Endothelial cell (in vitro differentiated cells): ENCODE measurements around the gene RASL10A. TPM values are rescaled to one million over a fixed set of nuclear protein-coding genes. Genes with fewer than 3 reads are reported as not detected.

ENCODE experiments used
- DNase-seq: peaks from one replicate; pipeline ENCODE4 v3.0.0; 2021; ENCODE audit warnings: low spot score
- H3K27ac Mint-ChIP-seq: one replicate; pipeline ENCODE4 v1.8.0; 2021; ENCODE audit warnings: mixed read lengths, inconsistent platforms; ENCODE audit not compliant: unreplicated experiment
- H3K27me3 Mint-ChIP-seq: one replicate; pipeline ENCODE4 v1.8.0; 2021; ENCODE audit warnings: mild to moderate bottlenecking, moderate library complexity, mixed read lengths, inconsistent platforms; ENCODE audit not compliant: unreplicated experiment
- H3K36me3 Mint-ChIP-seq: one replicate; pipeline ENCODE4 v1.8.0; 2021; ENCODE audit warnings: mild to moderate bottlenecking, low read depth, mixed read lengths, inconsistent platforms; ENCODE audit not compliant: unreplicated experiment
- H3K4me1 Mint-ChIP-seq: one replicate; pipeline ENCODE4 v1.8.0; 2021; ENCODE audit warnings: mild to moderate bottlenecking, mixed read lengths, inconsistent platforms; ENCODE audit not compliant: unreplicated experiment
- H3K4me3 Mint-ChIP-seq: one replicate; pipeline ENCODE4 v1.8.0; 2021; ENCODE audit warnings: mild to moderate bottlenecking, mixed read lengths, inconsistent platforms; ENCODE audit not compliant: unreplicated experiment
- H3K9me3 Mint-ChIP-seq: one replicate; pipeline ENCODE4 v1.8.0; 2021; ENCODE audit warnings: mixed read lengths, inconsistent platforms; ENCODE audit not compliant: unreplicated experiment
- total RNA-seq: library from RNA; stranded (reverse); fragmentation: NEBNext Ultra II Directional; extraction: Animal tissue kit (Norgen Biotek cat#: 25700); gene quantifications from one replicate; pipeline ENCODE4 v1.2.1, GENCODE V29; 2021; ENCODE audit not compliant: unreplicated experiment
- TF ChIP-seq, protein P1 (sequence below): fragments of 200-600 bp; sonication (generic); IDR thresholded peaks from one replicate; pipeline ENCODE4 v1.5.0; 2021; ENCODE audit warnings: antibody characterized with exemption; ENCODE audit not compliant: unreplicated experiment

Gene RASL10A
- total RNA-seq, 1 donor from 2014 or later, result 30.1 TPM

DNA sequence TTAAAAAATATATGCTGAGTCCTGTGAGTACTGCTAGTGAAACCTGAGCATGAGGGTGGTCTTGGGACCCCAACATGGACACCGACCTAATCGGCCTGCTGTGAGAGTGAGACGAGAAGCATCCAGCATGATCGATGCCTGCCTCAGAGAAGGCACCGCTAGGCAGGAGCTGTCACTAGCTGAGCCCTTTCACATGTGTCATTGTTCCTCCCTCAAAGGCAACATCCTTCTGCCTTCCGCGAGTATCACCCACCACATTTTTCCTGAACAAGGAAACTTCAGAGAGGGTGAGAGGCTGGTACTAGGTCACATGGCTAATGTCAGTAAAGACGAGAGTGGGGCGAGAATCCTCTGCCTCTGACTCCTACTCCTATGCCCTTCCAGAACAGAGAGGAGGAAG lies 37.3 kb upstream of the RASL10A start:
- H3K4me1 Mint-ChIP-seq, result no peaks in the 10 kb centered on the region
- H3K27ac Mint-ChIP-seq, result peak overlapping the region; percentile 31
- no peak for DNase-seq
- TF ChIP-seq, protein P1, sequence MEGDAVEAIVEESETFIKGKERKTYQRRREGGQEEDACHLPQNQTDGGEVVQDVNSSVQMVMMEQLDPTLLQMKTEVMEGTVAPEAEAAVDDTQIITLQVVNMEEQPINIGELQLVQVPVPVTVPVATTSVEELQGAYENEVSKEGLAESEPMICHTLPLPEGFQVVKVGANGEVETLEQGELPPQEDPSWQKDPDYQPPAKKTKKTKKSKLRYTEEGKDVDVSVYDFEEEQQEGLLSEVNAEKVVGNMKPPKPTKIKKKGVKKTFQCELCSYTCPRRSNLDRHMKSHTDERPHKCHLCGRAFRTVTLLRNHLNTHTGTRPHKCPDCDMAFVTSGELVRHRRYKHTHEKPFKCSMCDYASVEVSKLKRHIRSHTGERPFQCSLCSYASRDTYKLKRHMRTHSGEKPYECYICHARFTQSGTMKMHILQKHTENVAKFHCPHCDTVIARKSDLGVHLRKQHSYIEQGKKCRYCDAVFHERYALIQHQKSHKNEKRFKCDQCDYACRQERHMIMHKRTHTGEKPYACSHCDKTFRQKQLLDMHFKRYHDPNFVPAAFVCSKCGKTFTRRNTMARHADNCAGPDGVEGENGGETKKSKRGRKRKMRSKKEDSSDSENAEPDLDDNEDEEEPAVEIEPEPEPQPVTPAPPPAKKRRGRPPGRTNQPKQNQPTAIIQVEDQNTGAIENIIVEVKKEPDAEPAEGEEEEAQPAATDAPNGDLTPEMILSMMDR, result no peak
- peaks cover 61% of the 10 kb centered on the region for H3K36me3 Mint-ChIP-seq
- H3K9me3 Mint-ChIP-seq, result no peaks in the 10 kb centered on the region
- H3K4me3 Mint-ChIP-seq, result peak overlapping the region; percentile 43
- H3K27me3 Mint-ChIP-seq, result peaks cover 4% of the 10 kb centered on the region

DNA sequence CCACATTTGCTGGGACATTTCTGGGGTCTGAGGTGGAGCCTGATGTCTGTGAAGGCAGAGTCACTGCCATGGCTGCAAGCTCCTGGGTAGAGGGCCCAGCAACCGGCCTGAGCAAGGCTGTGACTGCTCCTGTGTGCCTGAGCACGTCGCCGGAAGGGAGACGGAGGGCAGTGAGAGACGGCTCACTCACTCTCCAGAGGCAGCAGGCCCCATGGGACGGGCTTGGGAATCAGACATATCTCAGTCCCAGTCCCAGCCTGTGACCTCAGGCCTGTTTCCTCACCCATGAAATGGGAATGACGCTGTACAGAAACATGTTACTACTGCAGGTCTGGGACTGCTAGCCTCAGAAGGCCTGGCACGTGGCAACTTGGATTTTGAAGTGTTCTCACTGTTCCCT lies 36.4 kb upstream of the RASL10A start:
- no peak for DNase-seq
- TF ChIP-seq, protein P1, result no peak
- H3K27me3 Mint-ChIP-seq, result peaks cover 4% of the 10 kb centered on the region
- peak overlapping the region; percentile 57 for H3K27ac Mint-ChIP-seq
- H3K9me3 Mint-ChIP-seq, result no peaks in the 10 kb centered on the region
- H3K4me1 Mint-ChIP-seq, result no peaks in the 10 kb centered on the region
- H3K4me3 Mint-ChIP-seq, result peak overlapping the region; percentile 67
- peaks cover 70% of the 10 kb centered on the region for H3K36me3 Mint-ChIP-seq

DNA sequence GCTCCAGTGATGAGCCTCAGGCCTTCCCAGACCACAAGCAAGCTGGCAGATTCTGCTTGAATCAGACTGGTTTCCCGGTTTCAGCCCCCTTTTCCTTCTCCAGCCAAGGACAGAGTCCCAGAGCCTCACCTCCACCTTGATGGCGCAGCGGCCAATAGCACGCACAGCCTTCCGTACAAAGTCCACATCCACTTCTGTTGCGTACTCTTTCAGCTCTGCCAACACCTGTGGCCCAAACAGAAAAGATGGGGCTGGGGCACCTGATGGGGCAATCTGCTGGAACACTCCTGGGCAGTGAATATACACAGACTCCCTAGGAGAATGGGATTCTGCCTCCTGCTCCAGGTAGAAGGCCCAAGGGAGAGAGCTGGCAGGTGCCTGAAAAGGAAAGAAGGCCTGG lies 35.5 kb upstream of the RASL10A start:
- Mint-ChIP-seq H3K27ac (no peak overlapping the region), H3K36me3 (peaks cover 67% of the 10 kb centered on the region), H3K9me3 (no peaks in the 10 kb centered on the region), H3K27me3 (peaks cover 4% of the 10 kb centered on the region), H3K4me1 (no peaks in the 10 kb centered on the region), H3K4me3 (no peak overlapping the region)
- TF ChIP-seq, protein P1, result no peak
- no peak for DNase-seq

DNA sequence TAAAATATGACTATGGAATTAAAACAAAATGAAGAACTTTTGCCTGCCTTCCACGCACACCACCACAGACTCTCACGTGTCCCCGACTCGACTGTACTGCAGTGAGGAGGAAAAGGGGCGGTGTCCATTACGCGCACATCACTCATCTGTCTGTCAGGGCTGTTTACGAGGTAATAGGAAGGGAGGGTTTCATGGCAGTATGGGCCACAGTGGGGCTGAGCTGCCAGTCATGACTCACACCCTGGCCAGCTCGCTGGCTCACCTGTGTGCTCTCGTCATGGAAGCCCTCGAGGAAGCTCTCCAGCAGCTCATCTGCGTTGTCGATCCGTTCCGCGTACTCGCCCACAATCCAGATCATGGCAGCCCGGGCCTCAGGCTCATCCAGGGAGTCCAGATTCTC lies 33.5 kb upstream of the RASL10A start:
- TF ChIP-seq, protein P1, result no peak
- Mint-ChIP-seq H3K27ac (no peak overlapping the region), H3K27me3 (no peaks in the 10 kb centered on the region), H3K9me3 (no peaks in the 10 kb centered on the region), H3K4me3 (peak overlapping the region; percentile 17), H3K36me3 (peaks cover 59% of the 10 kb centered on the region), H3K4me1 (no peaks in the 10 kb centered on the region)
- DNase-seq, result no peak

DNA sequence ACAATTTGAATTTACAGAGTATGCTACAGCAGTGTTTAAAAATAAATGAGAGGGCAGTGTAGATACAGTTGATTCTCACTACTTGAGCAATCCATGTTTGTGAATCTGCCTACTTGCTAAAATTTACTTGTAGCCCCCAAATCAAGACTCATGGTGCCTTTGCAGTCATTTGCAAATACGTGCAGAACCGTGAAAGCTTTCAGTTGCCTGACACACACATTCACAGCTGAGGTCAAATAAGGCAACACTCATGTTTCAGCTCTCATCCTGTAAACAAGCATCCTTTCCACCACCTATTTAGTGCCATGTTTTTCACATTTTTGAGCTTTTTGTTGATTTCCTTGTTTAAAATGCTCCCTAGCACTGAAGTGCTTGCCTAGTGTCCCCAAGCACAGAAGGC lies 32.5 kb upstream of the RASL10A start:
- H3K4me1 Mint-ChIP-seq, result no peaks in the 10 kb centered on the region
- no peak for DNase-seq
- no peaks in the 10 kb centered on the region for H3K27me3 Mint-ChIP-seq
- H3K9me3 Mint-ChIP-seq, result no peaks in the 10 kb centered on the region
- H3K36me3 Mint-ChIP-seq, result peaks cover 51% of the 10 kb centered on the region
- TF ChIP-seq, protein P1, result no peak
- no peak overlapping the region for H3K4me3 Mint-ChIP-seq
- H3K27ac Mint-ChIP-seq, result peak overlapping the region; percentile 28
